Measurements from ENCODE around the gene FBXL20.
A peak's percentile ranks its signal among the peaks of the same experiment; 100 is the strongest.

The FBXL20 gene

GRCh38 chr17:39244600-39245570 lies 156.5 kb downstream of the FBXL20 start:
- DNase-seq, result peak; percentile 80

DNA sequence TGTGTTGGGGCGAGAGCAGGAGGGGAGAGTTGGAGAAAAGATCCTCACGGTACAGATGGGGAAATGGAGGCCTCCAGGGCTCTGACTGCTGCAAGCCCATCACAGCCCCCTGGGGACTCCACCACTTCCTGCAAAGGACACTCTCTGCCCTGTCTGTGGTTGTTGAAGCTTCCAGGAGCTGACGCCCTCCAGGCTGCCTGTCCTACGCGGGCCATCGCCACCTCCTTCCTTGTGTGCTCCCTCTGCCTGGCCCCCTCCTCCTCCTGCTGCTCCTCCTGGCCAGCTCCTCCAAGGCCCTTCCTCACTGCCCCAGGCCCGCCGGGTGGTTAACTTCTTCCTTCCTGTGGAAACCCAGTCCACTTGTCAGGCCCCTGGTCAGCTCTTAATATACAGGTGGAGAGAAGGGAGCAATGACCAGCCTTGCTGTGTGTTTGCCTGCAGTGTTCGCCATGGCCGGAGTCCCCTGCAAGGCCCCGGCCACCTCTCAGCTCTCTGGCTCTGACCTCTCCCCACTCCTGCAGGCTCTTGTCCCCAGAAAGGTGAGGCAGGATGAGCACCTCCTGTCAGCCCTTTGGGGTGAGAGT lies 157.3 kb downstream of the FBXL20 start:
- peak; percentile 47 for DNase-seq

- no peak for DNase-seq
Measured at GRCh38 chr17:39243155-39243554, 158.3 kb downstream of the FBXL20 start.

GRCh38 chr17:39240631-39241030 lies 160.8 kb downstream of the FBXL20 start:
- no peak for DNase-seq

DNA sequence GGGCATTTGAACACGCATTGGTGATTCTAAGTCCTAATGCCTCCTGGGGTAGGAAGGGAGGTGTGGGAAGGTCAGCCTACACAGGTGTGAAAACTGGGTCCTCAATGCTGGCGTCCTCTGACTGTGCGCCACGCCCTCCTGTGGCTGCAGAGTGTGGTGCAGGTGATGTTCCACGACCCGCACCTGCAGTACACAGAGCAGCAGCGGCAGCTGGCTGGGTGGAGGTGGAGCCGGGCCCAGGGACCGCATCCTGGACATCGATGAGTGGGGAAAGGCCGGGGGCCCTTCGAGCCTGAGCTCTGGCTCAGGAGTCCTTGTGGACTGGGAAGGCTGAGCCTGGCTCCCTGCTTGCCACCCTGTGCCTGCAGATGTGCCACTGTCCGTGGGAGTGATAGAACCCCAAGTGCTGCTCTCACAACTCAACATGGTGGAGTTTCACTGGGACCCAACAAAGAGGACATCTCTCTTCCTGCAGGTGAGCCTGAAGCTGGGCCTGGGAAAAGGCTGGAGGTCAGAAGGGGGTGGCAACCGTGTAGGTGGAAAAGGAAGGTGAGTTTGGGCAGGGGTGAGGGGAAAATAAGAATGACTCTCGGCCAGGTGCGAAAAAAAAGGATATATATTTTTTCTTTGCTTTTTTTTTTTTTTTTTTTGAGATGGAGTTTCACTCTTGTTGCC lies 161.6 kb downstream of the FBXL20 start:
- DNase-seq, result no peak

GRCh38 chr17:39238311-39238972 lies 163.0 kb downstream of the FBXL20 start:
- DNase-seq, result peak; percentile 29

GRCh38 chr17:39237586-39237985 lies 163.8 kb downstream of the FBXL20 start:
- DNase-seq, result no peak

DNA sequence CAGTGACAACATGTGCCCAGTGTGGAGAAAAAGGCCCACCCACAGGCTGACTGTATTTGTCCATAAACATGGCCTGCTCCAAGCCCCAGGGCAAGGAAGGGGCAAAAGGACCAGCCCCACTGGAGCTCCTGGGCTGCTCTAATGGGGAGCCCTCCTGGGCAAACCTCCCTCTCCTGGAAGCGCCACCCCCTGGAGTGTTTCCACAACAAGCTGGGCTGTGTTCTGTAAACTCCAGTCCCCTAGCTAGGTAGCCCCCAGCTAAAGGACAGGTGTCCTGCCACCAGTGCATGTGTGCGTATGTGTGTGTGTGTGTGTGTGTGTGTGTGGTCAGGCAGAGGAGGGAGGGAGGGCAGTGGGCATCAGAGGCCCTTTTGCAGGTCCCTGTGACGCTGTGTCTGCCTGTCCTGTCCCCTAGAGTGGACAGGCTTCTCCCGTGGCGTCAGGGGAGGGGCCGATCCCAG lies 164.4 kb downstream of the FBXL20 start:
- DNase-seq, result no peak

DNA sequence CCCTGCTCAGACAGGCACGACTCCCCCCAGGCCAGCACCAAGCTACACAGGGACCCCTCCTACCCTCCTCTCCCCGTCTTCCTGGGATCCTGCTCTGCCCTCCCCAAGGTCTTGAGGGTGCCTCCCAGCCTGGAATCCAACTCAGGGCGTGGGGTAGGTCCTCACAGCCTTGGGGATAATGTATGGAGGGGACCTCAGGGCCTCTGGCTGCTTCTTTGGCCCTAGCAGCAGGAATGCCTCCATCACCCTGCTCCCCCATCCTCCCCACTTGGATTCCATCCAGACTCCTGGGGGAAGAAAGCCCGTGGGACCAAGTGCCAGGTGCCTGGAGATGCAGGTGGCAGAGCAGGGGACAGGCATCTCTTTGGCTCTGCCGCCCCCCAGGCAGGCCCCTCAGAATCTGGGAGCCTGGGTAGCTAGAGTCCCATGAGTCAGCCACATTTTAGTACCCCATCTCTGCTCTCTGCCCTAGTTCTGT lies 164.9 kb downstream of the FBXL20 start:
- DNase-seq, result no peak

DNA sequence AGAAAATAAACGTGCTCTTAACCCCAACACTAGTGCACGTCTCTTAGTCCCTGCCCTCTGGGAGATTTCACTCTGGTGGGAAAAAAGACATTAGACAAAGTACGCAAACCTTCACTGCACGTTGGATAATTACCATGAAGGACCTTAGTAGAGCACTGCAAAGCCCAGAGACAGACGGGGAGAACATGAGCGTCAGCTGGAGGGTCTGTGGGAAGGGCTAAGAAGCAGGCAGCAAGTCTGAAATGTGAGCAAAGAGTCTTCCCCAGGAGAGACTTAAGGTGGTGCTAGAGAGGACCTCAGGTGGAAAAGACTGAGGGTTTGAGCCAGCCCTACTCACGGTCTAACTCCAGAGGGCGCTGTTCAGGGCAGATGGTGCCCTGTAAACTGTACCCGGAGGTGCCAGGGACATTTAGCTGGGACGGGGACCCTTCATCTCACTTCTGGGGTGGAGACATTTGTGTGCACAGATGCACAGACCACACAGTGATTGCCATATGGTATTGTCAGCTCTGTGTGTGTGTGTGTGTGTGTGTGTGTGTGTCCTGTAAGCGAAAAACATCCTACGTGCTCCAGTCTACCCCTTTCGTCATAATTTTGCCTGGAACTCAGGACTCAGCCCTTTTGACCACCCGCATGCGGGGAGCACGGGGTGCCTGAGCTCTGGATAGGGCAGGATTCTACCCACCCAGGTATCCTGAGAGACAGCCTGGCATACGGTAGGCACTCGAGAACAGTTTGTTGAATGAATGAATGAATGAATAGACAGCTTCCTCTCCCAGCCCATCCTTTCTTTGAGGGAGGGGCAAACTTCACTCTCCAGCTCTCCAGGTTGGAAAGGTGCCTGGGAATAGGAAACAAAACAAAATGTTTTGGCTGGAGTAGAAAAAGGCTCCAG lies 165.6 kb downstream of the FBXL20 start:
- peak; percentile 54 for DNase-seq

- peak; percentile 65 for DNase-seq
Measured at GRCh38 chr17:39231591-39232551, 169.6 kb downstream of the FBXL20 start.

DNA sequence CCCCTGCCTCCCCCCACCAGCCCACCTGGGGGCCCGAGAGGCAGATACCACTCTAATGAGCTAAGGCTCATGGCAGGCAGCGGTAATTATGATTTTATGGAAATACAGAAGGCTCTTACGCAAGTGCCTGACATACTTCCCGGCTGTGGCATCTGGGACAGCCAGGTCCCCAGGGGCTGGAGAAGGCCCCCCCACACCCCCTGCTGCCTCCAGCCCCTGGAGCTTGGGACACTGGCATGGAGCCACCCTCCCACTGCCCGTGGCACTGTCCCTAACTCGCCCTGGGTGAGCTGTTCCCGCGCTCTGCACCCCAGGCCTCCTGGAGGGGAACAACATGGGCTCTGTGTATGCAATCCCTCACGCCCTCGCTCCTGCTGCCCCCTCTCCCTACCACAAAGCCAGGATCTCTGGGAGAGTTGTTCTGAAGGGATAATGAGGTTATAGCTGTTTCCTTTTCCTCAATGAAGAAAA lies 170.3 kb downstream of the FBXL20 start:
- peak; percentile 40 for DNase-seq

DNA sequence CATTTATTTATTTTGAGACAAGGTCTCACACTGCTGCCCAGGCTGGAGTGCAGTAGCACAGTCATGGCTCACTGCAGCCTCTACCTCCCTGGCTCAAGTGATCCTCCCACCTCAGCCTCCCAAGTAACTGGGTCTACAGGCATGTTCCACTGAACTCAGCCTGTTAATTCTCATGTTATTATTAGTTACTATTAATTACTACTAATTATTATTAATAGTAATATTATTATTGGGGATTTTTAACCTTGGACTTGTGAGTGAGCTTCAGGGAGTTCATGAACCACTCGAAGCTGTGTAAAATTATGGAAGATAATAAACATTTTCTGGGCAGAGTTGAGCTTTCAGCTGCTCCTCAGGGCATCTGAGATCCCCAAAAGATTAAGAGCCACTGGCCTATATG lies 171.1 kb downstream of the FBXL20 start:
- DNase-seq, result no peak

DNA sequence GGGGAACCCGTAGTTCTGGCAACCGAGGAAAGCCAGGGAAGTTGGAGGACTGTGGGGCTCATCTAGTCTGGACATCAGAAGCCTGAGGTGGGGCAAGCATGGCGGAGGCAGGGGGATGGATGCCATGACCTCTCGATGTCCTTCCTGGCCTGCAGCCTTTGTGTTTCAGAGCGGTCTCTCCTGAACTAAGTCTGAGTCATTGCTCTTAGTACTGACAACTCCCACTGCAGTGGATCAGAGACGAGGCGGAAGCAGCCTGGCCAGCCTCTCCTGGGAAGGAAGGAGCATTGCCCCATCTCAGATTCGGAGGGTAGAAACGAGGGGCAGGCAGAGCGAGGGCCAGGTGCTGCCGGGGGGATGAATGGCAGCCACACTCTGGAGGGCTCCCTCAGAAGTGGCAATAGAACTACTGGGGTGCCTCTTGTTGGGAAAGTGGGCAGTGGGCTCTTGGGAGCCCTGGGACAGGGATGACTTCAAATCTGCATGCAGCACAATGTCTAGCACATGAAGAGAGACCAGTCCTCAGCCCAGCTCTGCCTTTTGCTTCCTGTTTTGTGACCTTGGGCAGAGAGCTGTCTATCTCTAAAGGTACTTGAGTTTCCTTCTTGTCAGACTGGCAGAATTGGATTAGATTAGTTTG lies 172.0 kb downstream of the FBXL20 start:
- DNase-seq, result peak; percentile 44

- DNase-seq, result no peak
Measured at GRCh38 chr17:39227364-39227919, 174.0 kb downstream of the FBXL20 start.

DNA sequence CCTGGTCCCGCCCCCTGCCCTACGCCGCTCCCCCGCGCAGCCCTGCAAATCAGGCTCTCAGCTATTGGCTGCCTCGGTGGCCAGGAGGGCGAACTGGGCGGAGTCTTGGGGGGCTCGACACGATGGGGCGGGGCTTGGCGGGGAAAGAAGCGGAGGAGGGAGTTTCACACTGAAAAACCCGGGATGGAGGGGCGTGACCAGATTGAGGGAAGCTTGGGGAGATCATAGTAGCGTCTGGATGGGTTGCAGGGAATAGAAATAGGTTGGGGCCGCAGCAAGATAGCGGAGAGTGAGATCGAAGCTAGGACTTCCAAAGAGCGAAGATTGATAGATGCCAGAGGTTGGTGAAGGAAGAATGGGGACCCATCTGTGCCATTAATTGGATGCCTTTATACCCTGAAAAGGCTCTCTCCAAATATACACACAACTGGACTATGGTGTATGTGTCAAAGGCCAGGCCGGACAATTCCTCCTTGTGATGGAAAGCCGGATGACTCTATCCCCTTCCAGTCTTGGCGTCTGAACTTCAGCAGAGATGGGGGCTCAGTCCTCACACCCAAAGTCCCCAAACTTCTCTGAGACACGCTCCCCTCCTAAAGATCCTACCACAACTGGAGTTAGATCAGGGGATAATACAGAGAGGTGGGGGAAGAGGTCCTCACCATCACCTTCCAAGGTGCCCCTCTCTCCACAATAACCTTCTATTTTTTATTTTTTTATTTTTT lies 175.3 kb downstream of the FBXL20 start:
- peak; percentile 61 for DNase-seq

DNA sequence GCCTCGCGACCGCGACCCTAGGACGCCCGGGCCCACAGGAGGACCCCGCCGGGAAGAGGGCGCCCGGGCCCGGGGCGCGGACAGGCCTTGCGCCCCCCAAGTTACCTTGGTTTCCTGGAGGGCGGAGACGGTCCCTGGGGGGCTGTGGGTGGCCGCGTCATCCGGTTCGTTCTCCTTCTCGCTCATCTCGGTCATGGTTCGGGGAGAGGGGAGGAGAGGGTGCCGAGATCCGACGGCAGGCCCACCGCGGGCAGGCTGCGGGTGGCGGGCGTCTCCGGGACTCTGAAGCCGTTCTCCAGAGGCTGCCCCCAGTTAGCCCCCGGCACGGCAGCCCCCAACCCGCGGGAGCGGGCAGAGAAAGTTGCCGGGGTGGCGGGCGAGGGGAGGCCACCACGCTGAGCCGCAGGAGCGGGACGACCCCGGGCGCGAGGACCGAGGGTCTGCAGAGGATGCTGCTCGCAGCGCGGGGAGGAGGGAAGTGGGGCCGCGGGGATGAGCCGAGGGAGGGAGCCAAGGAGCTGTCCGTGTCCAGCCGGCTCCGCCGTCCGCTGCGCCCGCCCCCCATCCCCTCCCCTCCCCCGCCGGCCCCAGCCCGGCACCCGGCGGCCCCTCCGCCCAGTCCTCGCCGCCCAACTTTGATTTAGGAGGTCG lies 176.0 kb downstream of the FBXL20 start, which contains the start of gene STAC2:
STAC2 (minus strand) TSS at position 638 of the 651 bp plus-strand sequence; CDS start at position 195, 443 bp downstream.
- DNase-seq, result no peak
